ENCODE measurements around the gene ST3GAL6. TPM values are rescaled to one million over a fixed set of nuclear protein-coding genes. Genes with fewer than 3 reads are reported as not detected.

Gene ST3GAL6
- total and polyA plus RNA-seq, 2 donors (not counting 1 experiment from before 2014, with no cell fraction given), result 0.58 TPM; not detected in 1

DNA sequence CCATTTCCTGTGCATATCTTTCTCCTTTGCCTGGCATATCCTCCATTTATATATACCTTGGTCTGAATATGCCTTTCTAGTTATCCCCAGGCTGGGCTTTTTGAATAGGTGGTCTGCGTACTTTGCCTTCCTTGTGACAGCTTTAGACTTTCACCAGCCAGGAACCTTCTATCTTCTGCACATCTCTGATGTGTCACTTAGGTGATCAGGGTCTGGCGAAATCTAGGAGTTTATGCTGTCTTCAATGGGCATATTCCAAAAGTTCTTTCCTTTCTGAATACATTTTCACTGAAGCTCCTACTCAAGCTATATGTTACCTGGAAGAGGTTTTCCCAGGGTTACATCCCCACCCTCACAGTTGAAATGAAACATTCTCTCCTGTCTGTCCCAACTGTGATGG is 27.8 kb upstream of the ST3GAL6 start:
- peaks cover 21% of the 10 kb centered on the region for H3K4me1 Mint-ChIP-seq
- Histone ChIP-seq H3K79me2 (ENCODE audit: control insufficient read depth, insufficient read depth, low read length) (no peaks in the 10 kb centered on the region), H3K9ac (ENCODE audit: low read length) (no peak overlapping the region), H3K4me1 (ENCODE audit: control insufficient read depth in 2 of 2, insufficient read depth in 2 of 2, low read length in 2 of 2) (peaks cover 16 to 24% of the 10 kb centered on the region in 2 donors), H3K4me3 (ENCODE audit: control extremely low read depth in 1 of 5, extremely low read depth in 1 of 5, insufficient read depth in 1 of 5, low read depth in 2 of 5, low read length in 4 of 5) (no peak overlapping the region), H2AFZ (ENCODE audit: insufficient read depth, low read depth, low read length, poor library complexity, severe bottlenecking) (no peak overlapping the region), H3K9me3 (ENCODE audit: control extremely low read depth in 1 of 3, control insufficient read depth in 2 of 3, insufficient read depth in 1 of 3, low read length in 2 of 3) (no peaks in the 10 kb centered on the region), H3K36me3 (replicated peaks in 1 of 2; ENCODE audit: control extremely low read depth in 1 of 2, control insufficient read depth in 1 of 2, extremely low read depth in 1 of 2, insufficient read depth in 2 of 2, low read length in 1 of 2) (no peaks in the 10 kb centered on the region), H3K27ac (ENCODE audit: low read length in 2 of 2) (no peak overlapping the region), H3K27me3 (replicated peaks in 1 of 4; ENCODE audit: control extremely low read depth in 1 of 4, control insufficient read depth in 3 of 4, insufficient read depth in 4 of 4, low read length in 3 of 4) (peaks cover 0 to 40% (median 24%) of the 10 kb centered on the region in 4 experiments), H4K20me1 (ENCODE audit: control insufficient read depth, insufficient read depth, low read length, poor library complexity, severe bottlenecking) (no peaks in the 10 kb centered on the region), H3K4me2 (replicated peaks; ENCODE audit: low read depth, low read length, poor library complexity, severe bottlenecking) (no peak overlapping the region)
- H3K9me3 Mint-ChIP-seq (ENCODE audit: insufficient read depth), result no peaks in the 10 kb centered on the region
- DNase-seq (no peak), ATAC-seq (ENCODE audit: low read depth) (no peak)
- H3K4me3 Mint-ChIP-seq, result no peak overlapping the region
- WGBS (ENCODE audit: insufficient coverage), result no CpG with 5 or more reads among the region's 2 CpGs
- no peak overlapping the region for H3K27ac Mint-ChIP-seq
- ChIA-PET POLR2A (no interaction called here), CTCF (interaction anchor here (0.8 kb wide), 1 partner anchor 133 kb away, joined by 3 read pairs; no protein-coding TSS in a partner anchor)
- TF ChIP-seq, protein P1, sequence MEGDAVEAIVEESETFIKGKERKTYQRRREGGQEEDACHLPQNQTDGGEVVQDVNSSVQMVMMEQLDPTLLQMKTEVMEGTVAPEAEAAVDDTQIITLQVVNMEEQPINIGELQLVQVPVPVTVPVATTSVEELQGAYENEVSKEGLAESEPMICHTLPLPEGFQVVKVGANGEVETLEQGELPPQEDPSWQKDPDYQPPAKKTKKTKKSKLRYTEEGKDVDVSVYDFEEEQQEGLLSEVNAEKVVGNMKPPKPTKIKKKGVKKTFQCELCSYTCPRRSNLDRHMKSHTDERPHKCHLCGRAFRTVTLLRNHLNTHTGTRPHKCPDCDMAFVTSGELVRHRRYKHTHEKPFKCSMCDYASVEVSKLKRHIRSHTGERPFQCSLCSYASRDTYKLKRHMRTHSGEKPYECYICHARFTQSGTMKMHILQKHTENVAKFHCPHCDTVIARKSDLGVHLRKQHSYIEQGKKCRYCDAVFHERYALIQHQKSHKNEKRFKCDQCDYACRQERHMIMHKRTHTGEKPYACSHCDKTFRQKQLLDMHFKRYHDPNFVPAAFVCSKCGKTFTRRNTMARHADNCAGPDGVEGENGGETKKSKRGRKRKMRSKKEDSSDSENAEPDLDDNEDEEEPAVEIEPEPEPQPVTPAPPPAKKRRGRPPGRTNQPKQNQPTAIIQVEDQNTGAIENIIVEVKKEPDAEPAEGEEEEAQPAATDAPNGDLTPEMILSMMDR (IDR thresholded peaks at IDR 0.05), result no peak
- TF ChIP-seq EZH2 (IDR thresholded peaks at IDR 0.05; ENCODE audit: borderline replicate concordance, insufficient read depth, low read depth, low read length, poor library complexity, severe bottlenecking), result no peak
- intact Hi-C loops (cut with micrococcal nuclease), result no loop called here
- H3K27me3 Mint-ChIP-seq, result peaks cover 45% of the 10 kb centered on the region

DNA sequence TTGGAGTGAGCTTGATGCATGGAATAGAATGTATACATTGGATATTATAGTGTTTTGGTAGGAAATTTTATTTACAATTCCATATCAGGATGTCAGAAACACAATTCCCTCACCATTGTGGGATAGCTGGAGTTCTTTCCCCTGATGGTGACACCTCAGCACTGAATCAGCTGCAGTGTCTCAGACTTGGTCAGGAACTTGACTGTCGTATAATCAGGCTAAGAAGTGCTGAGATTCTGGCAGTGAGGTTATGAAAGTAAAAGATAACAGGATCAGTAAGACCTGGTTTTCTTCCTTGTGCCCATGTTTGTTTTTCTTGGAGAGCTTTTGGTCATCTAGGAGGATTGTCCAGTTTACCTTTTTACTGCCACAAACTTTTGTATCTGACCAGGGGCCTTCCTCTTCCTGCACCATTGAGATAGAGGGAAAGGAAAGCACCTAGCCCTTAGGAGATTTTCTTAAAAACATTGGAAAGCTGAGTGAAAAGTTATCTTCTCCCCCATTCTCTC is 27.3 kb upstream of the ST3GAL6 start:
- no peaks in the 10 kb centered on the region for H4K20me1 ChIP-seq (ENCODE audit: control insufficient read depth, insufficient read depth, low read length, poor library complexity, severe bottlenecking)
- Mint-ChIP-seq H3K27me3 (peaks cover 40% of the 10 kb centered on the region), H3K27ac (no peak overlapping the region), H3K9me3 (ENCODE audit: insufficient read depth) (no peaks in the 10 kb centered on the region), H3K4me3 (no peak overlapping the region), H3K4me1 (peaks cover 19% of the 10 kb centered on the region)
- DNase-seq (no peak), ATAC-seq (ENCODE audit: low read depth) (no peak)
- no peaks in the 10 kb centered on the region for H3K79me2 ChIP-seq (ENCODE audit: control insufficient read depth, insufficient read depth, low read length)
- ChIA-PET POLR2A (no interaction called here), CTCF (interaction anchor here (0.8 kb wide), 1 partner anchor 134 kb away, joined by 3 read pairs; no protein-coding TSS in a partner anchor)
- no peaks in the 10 kb centered on the region for H3K36me3 ChIP-seq (replicated peaks in 1 of 2; ENCODE audit: control extremely low read depth in 1 of 2, control insufficient read depth in 1 of 2, extremely low read depth in 1 of 2, insufficient read depth in 2 of 2, low read length in 1 of 2)
- no peak overlapping the region for H3K9ac ChIP-seq (ENCODE audit: low read length)
- intact Hi-C loops (cut with micrococcal nuclease), result no loop called here
- no peak for TF ChIP-seq EZH2 (IDR thresholded peaks at IDR 0.05; ENCODE audit: borderline replicate concordance, insufficient read depth, low read depth, low read length, poor library complexity, severe bottlenecking)
- TF ChIP-seq, protein P1 (IDR thresholded peaks at IDR 0.05), result no peak
- H3K9me3 ChIP-seq (ENCODE audit: control extremely low read depth in 1 of 3, control insufficient read depth in 2 of 3, insufficient read depth in 1 of 3, low read length in 2 of 3), result no peaks in the 10 kb centered on the region
- H2AFZ ChIP-seq (ENCODE audit: insufficient read depth, low read depth, low read length, poor library complexity, severe bottlenecking), result no peak overlapping the region
- H3K27me3 ChIP-seq (replicated peaks in 1 of 4; ENCODE audit: control extremely low read depth in 1 of 4, control insufficient read depth in 3 of 4, insufficient read depth in 4 of 4, low read length in 3 of 4), result peaks cover 0 to 36% (median 23%) of the 10 kb centered on the region in 4 experiments
- no peak overlapping the region for H3K4me3 ChIP-seq (ENCODE audit: control extremely low read depth in 1 of 5, extremely low read depth in 1 of 5, insufficient read depth in 1 of 5, low read depth in 2 of 5, low read length in 4 of 5)
- H3K4me2 ChIP-seq (replicated peaks; ENCODE audit: low read depth, low read length, poor library complexity, severe bottlenecking), result no peak overlapping the region
- 83% methylated on average over 1 of the region's 1 CpG for WGBS (ENCODE audit: insufficient coverage)
- H3K4me1 ChIP-seq (ENCODE audit: control insufficient read depth in 2 of 2, insufficient read depth in 2 of 2, low read length in 2 of 2), result peaks cover 16 to 24% of the 10 kb centered on the region in 2 donors
- H3K27ac ChIP-seq (ENCODE audit: low read length in 2 of 2), result no peak overlapping the region
